IMR-90 (cell line): ENCODE measurements around the gene TFB2M. TPM values are rescaled to one million over a fixed set of nuclear protein-coding genes. Genes with fewer than 3 reads are reported as not detected.
A peak's percentile ranks its signal among the peaks of the same experiment; 100 is the strongest.

Experiments used
- ATAC-seq: fragments of 200-7000 bp; cut with Tn5 transposase; 2 replicates; pipeline ENCODE4 v1.9.1; 2020; ENCODE audit warnings: low read depth, mild to moderate bottlenecking, moderate library complexity
- BruUV-seq: library from RNA; stranded (reverse); fragments of 400-500 nt; replicated peaks from 2 replicates; lab custom pipeline; 2021; lab: Mats Ljungman, UMichigan
- CTCF ChIA-PET: fragments of 300-600 bp; formaldehyde crosslinking; extraction: SDS; loops from one replicate; lab custom pipeline; 2021; ENCODE audit warnings: antibody characterized with exemption; lab: Yijun Ruan, JAX
- POLR2A ChIA-PET: fragments of 300-600 bp; sonication (Branson Sonifier 250); formaldehyde crosslinking; loops from one replicate; lab custom pipeline; 2022; ENCODE audit warnings: antibody characterized with exemption; ENCODE audit not compliant: unreplicated experiment; lab: Charles Lee
- DNase-seq: peaks from one replicate; pipeline ENCODE4 v3.0.0; 2013
- H2AFZ ChIP-seq: replicated peaks from 2 replicates; pipeline ENCODE3; 2013; ENCODE audit warnings: low read length, mild to moderate bottlenecking; ENCODE audit not compliant: poor library complexity
- H2AK5ac ChIP-seq: 2 replicates; pipeline ENCODE4 v1.6.1; 2013; ENCODE audit warnings: low read depth, low read length, inconsistent platforms
- H2AK9ac ChIP-seq: replicated peaks from 2 replicates; pipeline ENCODE3; 2013; ENCODE audit warnings: mild to moderate bottlenecking, low read depth, low read length, moderate library complexity; ENCODE audit not compliant: poor library complexity
- H2BK120ac ChIP-seq: 2 replicates; pipeline ENCODE4 v1.6.1; 2013; ENCODE audit warnings: low read depth, low read length, inconsistent platforms
- H2BK15ac ChIP-seq: 3 replicates; pipeline ENCODE4 v1.6.1; 2013; ENCODE audit warnings: low read depth, low read length, inconsistent platforms
- H2BK20ac ChIP-seq: 2 replicates; pipeline ENCODE4 v1.6.1; 2013; ENCODE audit warnings: low read depth, mild to moderate bottlenecking, inconsistent platforms, low read length, moderate library complexity
- H2BK5ac ChIP-seq: 2 replicates; pipeline ENCODE4 v1.6.1; 2013; ENCODE audit warnings: mild to moderate bottlenecking, low read depth, low read length, inconsistent platforms; ENCODE audit not compliant: poor library complexity, severe bottlenecking
- H3K14ac ChIP-seq: replicated peaks from 2 replicates; pipeline ENCODE4 v1.6.1; 2013; ENCODE audit warnings: low read depth, low read length, inconsistent platforms
- H3K18ac ChIP-seq: 2 replicates; pipeline ENCODE4 v1.6.1; 2013; ENCODE audit warnings: low read depth, low read length, control low read depth
- H3K23ac ChIP-seq: 2 replicates; pipeline ENCODE4 v1.6.1; 2013; ENCODE audit warnings: low read depth, low read length, inconsistent platforms
- H3K27ac ChIP-seq: 2 replicates; pipeline ENCODE4 v1.5.1; 2013; ENCODE audit warnings: mild to moderate bottlenecking, control low read depth, low read length; ENCODE audit not compliant: insufficient read depth
- H3K27me3 ChIP-seq: 2 replicates; pipeline ENCODE4 v1.6.1; 2013; ENCODE audit warnings: low read length; ENCODE audit not compliant: control insufficient read depth, insufficient read depth
- H3K36me3 ChIP-seq: 2 replicates; pipeline ENCODE4 v1.6.1; 2013; ENCODE audit warnings: low read length, mixed read lengths; ENCODE audit not compliant: control insufficient read depth, insufficient read depth
- H3K4ac ChIP-seq: 2 replicates; pipeline ENCODE4 v1.6.1; 2013; ENCODE audit warnings: low read depth, low read length, inconsistent platforms
- H3K4me1 ChIP-seq: 2 replicates; pipeline ENCODE4 v1.6.1; 2013; ENCODE audit warnings: low read length, mixed read lengths; ENCODE audit not compliant: control insufficient read depth, insufficient read depth
- H3K4me2 ChIP-seq: 2 replicates; pipeline ENCODE4 v1.6.1; 2013; ENCODE audit warnings: low read depth, mild to moderate bottlenecking, control low read depth, low read length, moderate library complexity
- H3K4me3 ChIP-seq: 2 replicates; pipeline ENCODE4 v1.5.1; 2013; ENCODE audit warnings: low read depth, mild to moderate bottlenecking, control low read depth, low read length, moderate library complexity; ENCODE audit not compliant: insufficient read depth
- H3K56ac ChIP-seq: 2 replicates; pipeline ENCODE4 v1.6.1; 2013; ENCODE audit warnings: low read length, inconsistent platforms; ENCODE audit not compliant: insufficient read depth; ENCODE audit errors: extremely low read depth
- H3K79me1 ChIP-seq, 2 experiments: 2 replicates each; pipeline ENCODE4 v1.6.1; 2013; ENCODE audit warnings: low read length in 2 of 2, inconsistent platforms in 1 of 2, low read depth in 1 of 2
- H3K9ac ChIP-seq: 2 replicates; pipeline ENCODE4 v1.6.1; 2013; ENCODE audit warnings: low read depth, low read length, control low read depth
- H3K9me1 ChIP-seq: 2 replicates; pipeline ENCODE4 v1.6.1; 2013; ENCODE audit warnings: low read length, inconsistent platforms; ENCODE audit not compliant: insufficient read depth
- H3K9me3 ChIP-seq: 2 replicates; pipeline ENCODE4 v1.6.1; 2013; ENCODE audit warnings: low read length; ENCODE audit not compliant: control insufficient read depth, insufficient read depth
- H4K20me1 ChIP-seq: 2 replicates; pipeline ENCODE4 v1.6.1; 2013; ENCODE audit warnings: low read length, inconsistent platforms; ENCODE audit not compliant: insufficient read depth
- H4K5ac ChIP-seq: 2 replicates; pipeline ENCODE4 v1.6.1; 2013; ENCODE audit warnings: mild to moderate bottlenecking, low read depth, low read length, control low read depth
- H4K8ac ChIP-seq, 2 experiments: 2 replicates each; pipeline ENCODE4 v1.6.1; 2013; ENCODE audit warnings: low read depth in 2 of 2, low read length in 2 of 2, control low read depth in 1 of 2, inconsistent platforms in 1 of 2
- H4K91ac ChIP-seq: 2 replicates; pipeline ENCODE4 v1.6.1; 2013; ENCODE audit warnings: low read depth, low read length, inconsistent platforms; ENCODE audit not compliant: insufficient read depth
- BHLHE40 ChIP-seq: fragments of 150-350 bp; IDR thresholded peaks from 2 replicates; pipeline ENCODE4 v1.6.1; 2016; ENCODE audit warnings: mild to moderate bottlenecking, low read depth, low read length
- CHD1 ChIP-seq: IDR thresholded peaks from 2 replicates; pipeline ENCODE4 v1.6.1; 2012; ENCODE audit warnings: low read depth, low read length, improper control_type of control experiment
- ELK1 ChIP-seq: fragments of 150-350 bp; IDR thresholded peaks from 2 replicates; pipeline ENCODE4 v1.6.1; 2016; ENCODE audit warnings: low read depth, mild to moderate bottlenecking, low read length, moderate library complexity, borderline replicate concordance
- MAZ ChIP-seq: IDR thresholded peaks from 2 replicates; pipeline ENCODE4 v1.6.1; 2012; ENCODE audit warnings: low read depth, mild to moderate bottlenecking, low read length, improper control_type of control experiment, moderate library complexity, borderline replicate concordance
- NFE2L2 ChIP-seq: fragments of 150-350 bp; IDR thresholded peaks from 2 replicates; pipeline ENCODE4 v1.6.1; 2016; ENCODE audit warnings: low read depth, mild to moderate bottlenecking, low read length
- WGBS, 2 experiments: methylation state at CpG; one replicate each; pipeline versions ENCODE4 v1.1.5 to v1.1.7; 2013; ENCODE audit warnings: missing lambda C conversion rate in 2 of 2; ENCODE audit not compliant: insufficient read length in 1 of 2; ENCODE audit errors: extremely low coverage in 2 of 2; 5-methylcytosine and 5-hydroxymethylcytosine counted together
- dilution Hi-C: fragments of 300-500 bp; cut with HindIII; formaldehyde crosslinking; loops from one replicate; pipeline ENCODE4 v1.14.3; 2018; ENCODE audit warnings: low sequenced_read_pairs; ENCODE audit not compliant: unreplicated experiment
- in situ Hi-C: fragments of 300-500 bp; cut with MboI; formaldehyde crosslinking; loops from 3 replicates; pipeline ENCODE4 v1.14.3; 2019; ENCODE audit warnings: low sequenced_read_pairs, inconsistent platforms, mixed read lengths
- intact Hi-C: fragments of 100-400 bp; cut with micrococcal nuclease; formaldehyde crosslinking; loops from 2 replicates; pipeline ENCODE4 v1.10.0; 2022
- polyA plus RNA-seq, 3 experiments: library from polyadenylated mRNA; depleted of rRNA; stranded (reverse); fragments of >200 nt; gene quantifications; 2 replicates each; pipeline ENCODE4 v1.2.3, GENCODE V29; 2012; ENCODE audit warnings: low replicate concordance in 1 of 3
- total RNA-seq: library from RNA; depleted of rRNA; stranded (reverse); fragments of >200 nt; gene quantifications from 2 replicates; pipeline ENCODE4 v1.2.3, GENCODE V29; 2012

TFB2M gene
- total and polyA plus RNA-seq, 2 of the 4 experiments (the other 2 are of a cell fraction), result 13.3 to 15.7 TPM

- peaks cover 2% of the 10 kb centered on the region; the same call in 1 of the 2 replicates for H4K20me1 ChIP-seq
- peak overlapping the region; percentile 18; the same call in 1 of the 2 replicates for H3K14ac ChIP-seq
- H2BK5ac ChIP-seq, result peak overlapping the region; percentile 37
- no peak overlapping the region for H2BK20ac ChIP-seq
- peaks cover 18 to 59% of the 10 kb centered on the region in 2 experiments for H3K79me1 ChIP-seq
- H3K4ac ChIP-seq, result no peak overlapping the region; the same call in 1 of the 2 replicates
- 0 out of 3 replicates have a peak overlapping the region, but pooled peaks have one; percentile 19 for H2BK15ac ChIP-seq
- ChIA-PET CTCF (no interaction called here), POLR2A (no interaction called here)
- H4K91ac ChIP-seq, result no peak overlapping the region
- H4K5ac ChIP-seq, result peak overlapping the region; percentile 65; the same call in 1 of the 2 replicates
- TF ChIP-seq CHD1 (no peak), BHLHE40 (no peak), ELK1 (no peak), MAZ (no peak), NFE2L2 (no peak)
- no peaks in the 10 kb centered on the region for H3K9me1 ChIP-seq
- no peak overlapping the region for H2BK120ac ChIP-seq
- H3K9me3 ChIP-seq, result no peaks in the 10 kb centered on the region
- dilution Hi-C loops, result no loop called here
- H3K56ac ChIP-seq, result no peak overlapping the region
- no peak overlapping the region; the same call in 1 of the 2 replicates for H3K27ac ChIP-seq
- H2AK5ac ChIP-seq, result peak overlapping the region; percentile 10; the same call in 1 of the 2 replicates
- no peaks in the 10 kb centered on the region for H3K27me3 ChIP-seq
- H3K36me3 ChIP-seq, result no peaks in the 10 kb centered on the region
- no peak overlapping the region for H2AFZ ChIP-seq
- no peak overlapping the region for H2AK9ac ChIP-seq
- intact Hi-C loops, result no loop called here
- no TSS peak for BruUV-seq
- H3K4me2 ChIP-seq, result peak overlapping the region; percentile 39; the same call in 1 of the 2 replicates
- in situ Hi-C loops, result no loop called here
- DNase-seq (no peak), ATAC-seq (no peak)
- H3K4me1 ChIP-seq, result peaks cover 10% of the 10 kb centered on the region
- no peak overlapping the region for H3K4me3 ChIP-seq
- H3K18ac ChIP-seq, result peak overlapping the region; percentile 65; the same call in 1 of the 2 replicates
- WGBS, 2 experiments, result no CpG with 5 or more reads among the region's 5 CpGs
- H4K8ac ChIP-seq, result peak overlapping the region in 1 of 2 experiments; percentile 6; a peak in 2 of 4 replicates
- no peak overlapping the region for H3K9ac ChIP-seq
- H3K23ac ChIP-seq, result no peak overlapping the region
Measured at GRCh38 chr1:246577082-246577719, 11.1 kb upstream of the TFB2M start.
